Liver (tissue), 9 donors: ENCODE measurements around the gene CHIC2. TPM values are rescaled to one million over a fixed set of nuclear protein-coding genes. Genes with fewer than 3 reads are reported as not detected.

ENCODE experiments used
- DNase-seq: peaks from one replicate; pipeline ENCODE4 v3.0.0-alpha.2; 2017; ENCODE audit warnings: low spot score
- H3K27ac ChIP-seq, 2 donors: one replicate each; pipeline ENCODE4 v1.7.0; 2013; ENCODE audit warnings: inconsistent platforms in 2 of 2, low read length in 2 of 2, control low read depth in 1 of 2, low read depth in 1 of 2, mild to moderate bottlenecking in 1 of 2
- H3K27me3 ChIP-seq, 4 donors: one replicate each; pipeline versions ENCODE4 v1.6.1 to v1.7.0; 2013; ENCODE audit warnings: low read length in 3 of 4, inconsistent platforms in 1 of 4, mild to moderate bottlenecking in 1 of 4, moderate library complexity in 1 of 4; ENCODE audit not compliant: control insufficient read depth in 4 of 4, insufficient read depth in 4 of 4
- H3K36me3 ChIP-seq, 4 donors: one replicate each; pipeline versions ENCODE4 v1.6.1 to v1.7.0; 2013; ENCODE audit warnings: low read length in 3 of 4, mild to moderate bottlenecking in 3 of 4, low read depth in 1 of 4, moderate library complexity in 1 of 4; ENCODE audit not compliant: control insufficient read depth in 4 of 4, insufficient read depth in 3 of 4
- H3K4me1 ChIP-seq, 4 donors: one replicate each; pipeline versions ENCODE4 v1.6.1 to v1.7.0; 2013; ENCODE audit warnings: low read length in 3 of 4, mild to moderate bottlenecking in 3 of 4, moderate library complexity in 1 of 4; ENCODE audit not compliant: control insufficient read depth in 4 of 4, insufficient read depth in 4 of 4
- H3K4me3 ChIP-seq, 3 donors: one replicate each; pipeline versions ENCODE4 v1.6.1 to v1.7.0; 2013; ENCODE audit warnings: low read length in 3 of 3, control low read depth in 1 of 3, low read depth in 1 of 3, mild to moderate bottlenecking in 1 of 3
- H3K9ac ChIP-seq, 2 donors: one replicate each; pipeline ENCODE4 v1.7.0; 2013; ENCODE audit warnings: low read length in 2 of 2, mild to moderate bottlenecking in 2 of 2, moderate library complexity in 2 of 2, control low read depth in 1 of 2, low read depth in 1 of 2
- H3K9me3 ChIP-seq, 4 donors: one replicate each; pipeline versions ENCODE4 v1.6.1 to v1.7.0; 2013; ENCODE audit warnings: low read length in 3 of 4; ENCODE audit not compliant: control insufficient read depth in 4 of 4
- EGR1 ChIP-seq, 2 donors: IDR thresholded peaks; 2 replicates each; pipeline ENCODE4 v1.6.1; 2016 to 2018; ENCODE audit warnings: antibody characterized with exemption in 2 of 2, low read depth in 2 of 2
- FOXA1 ChIP-seq: IDR thresholded peaks from 2 replicates; pipeline ENCODE4 v1.6.1; 2016; ENCODE audit warnings: antibody characterized with exemption
- FOXA2 ChIP-seq: IDR thresholded peaks from 2 replicates; pipeline ENCODE4 v1.6.1; 2016; ENCODE audit warnings: antibody characterized with exemption
- GABPA ChIP-seq, 2 donors: IDR thresholded peaks in 1 of 2; conservative IDR thresholded peaks in 1 of 2; 2 replicates each; pipeline ENCODE4 v1.6.1; 2016; ENCODE audit warnings: antibody characterized with exemption in 2 of 2, mild to moderate bottlenecking in 1 of 2, moderate library complexity in 1 of 2
- HNF4A ChIP-seq, 2 donors: conservative IDR thresholded peaks; 2 replicates each; pipeline ENCODE4 v1.6.1; 2016; ENCODE audit warnings: antibody characterized with exemption in 2 of 2, mild to moderate bottlenecking in 2 of 2
- HNF4G ChIP-seq: IDR thresholded peaks from 2 replicates; pipeline ENCODE4 v1.6.1; 2016; ENCODE audit warnings: antibody characterized with exemption
- JUND ChIP-seq, 2 donors: IDR thresholded peaks; 2 replicates each; pipeline ENCODE4 v1.6.1; 2016; ENCODE audit warnings: antibody characterized with exemption in 2 of 2
- NR2F2 ChIP-seq: IDR thresholded peaks from 2 replicates; pipeline ENCODE4 v1.6.1; 2016; ENCODE audit warnings: antibody characterized with exemption
- RAD21 ChIP-seq, 2 donors: IDR thresholded peaks; 2 replicates each; pipeline ENCODE4 v1.6.1; 2016; ENCODE audit warnings: antibody characterized with exemption in 2 of 2, mild to moderate bottlenecking in 2 of 2
- RXRA ChIP-seq, 2 donors: IDR thresholded peaks; 2 replicates each; pipeline ENCODE4 v1.6.1; 2017 to 2018; ENCODE audit warnings: antibody characterized with exemption in 2 of 2, mild to moderate bottlenecking in 1 of 2
- SP1 ChIP-seq: IDR thresholded peaks from 2 replicates; pipeline ENCODE4 v1.6.1; 2018; ENCODE audit warnings: antibody characterized with exemption, mild to moderate bottlenecking
- TAF1 ChIP-seq: conservative IDR thresholded peaks from 2 replicates; pipeline ENCODE4 v1.6.1; 2016; ENCODE audit warnings: antibody characterized with exemption, mild to moderate bottlenecking
- YY1 ChIP-seq: IDR thresholded peaks from 2 replicates; pipeline ENCODE4 v1.6.1; 2016; ENCODE audit warnings: antibody characterized with exemption, mild to moderate bottlenecking
- WGBS: extraction: QIAGEN DNeasy Blood & Tissue Kit; methylation state at CpG from one replicate; pipeline ENCODE4 v1.1.7; 2013; 5-methylcytosine and 5-hydroxymethylcytosine counted together
- polyA plus RNA-seq, 2 donors: library from polyadenylated mRNA; stranded (reverse) in 1 of 2; unstranded in 1 of 2; fragments of 200-250 nt in 1 of 2; fragments of >200 nt in 1 of 2; fragmentation: Nextera tagmentation in 1 of 2; extraction: Ambion mirVana in 1 of 2; gene quantifications; one replicate each; pipeline versions ENCODE4 v1.2.1 to v1.2.3, GENCODE V29; 2013 to 2015
- total RNA-seq, 2 donors: library from RNA; depleted of rRNA; stranded (reverse); fragments of >200 nt; gene quantifications; one replicate each; pipeline ENCODE4 v1.2.3, GENCODE V29; 2014
- TF ChIP-seq, protein P1 (sequence below): fragments of 150-350 bp; IDR thresholded peaks from 2 replicates; pipeline ENCODE4 v1.5.1; 2017; ENCODE audit warnings: improper control_type of control experiment, low read depth, low read length; ENCODE audit not compliant: missing input control
- TF ChIP-seq, protein P2 (sequence below): IDR thresholded peaks from 2 replicates; pipeline ENCODE4 v1.6.1; 2016; ENCODE audit warnings: antibody characterized with exemption
- TF ChIP-seq, protein P3 (sequence below): IDR thresholded peaks from 2 replicates; pipeline ENCODE4 v1.6.1; 2016; ENCODE audit warnings: antibody characterized with exemption
- TF ChIP-seq, protein P4 (sequence below): IDR thresholded peaks from 2 replicates; pipeline ENCODE4 v1.6.1; 2016; ENCODE audit warnings: antibody characterized with exemption
- donor health status: healthy.
- donor health status: healthy.
- donor health status: healthy.
- donor health status: healthy.
- donor health status: healthy.

The CHIC2 gene
- total and polyA plus RNA-seq, 4 donors: 9.3 to 26.2 (median 18.4) TPM

DNA sequence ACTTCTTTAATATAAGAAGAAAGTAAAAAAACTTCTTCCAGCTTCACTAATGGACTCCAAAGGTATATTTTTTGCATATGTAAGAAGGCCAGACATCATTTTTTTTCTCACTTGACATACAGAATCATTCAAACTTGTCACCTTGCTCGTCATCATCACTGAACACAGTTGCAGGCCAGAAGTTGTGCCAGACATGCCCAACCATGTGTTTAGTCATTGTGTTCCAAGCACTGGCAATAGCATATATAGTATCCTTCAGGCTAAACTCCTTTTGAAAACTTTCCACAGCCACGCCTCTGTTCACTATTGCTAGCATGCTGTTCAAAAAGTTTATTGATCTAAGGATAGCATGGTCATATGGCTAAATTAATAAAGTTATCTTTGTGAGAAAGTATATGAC lies 83.3 kb downstream of the CHIC2 start:
- no peaks in the 10 kb centered on the region for H3K9me3 ChIP-seq
- no peak overlapping the region for H3K9ac ChIP-seq
- DNase-seq: no peak
- 91% methylated on average over 2 of the region's 2 CpGs for WGBS
- H3K4me1 ChIP-seq: no peaks in the 10 kb centered on the region
- H3K36me3 ChIP-seq: no peaks in the 10 kb centered on the region
- no peak overlapping the region for H3K4me3 ChIP-seq
- H3K27ac ChIP-seq: no peak overlapping the region
- H3K27me3 ChIP-seq: no peaks in the 10 kb centered on the region
- TF ChIP-seq, protein P1, sequence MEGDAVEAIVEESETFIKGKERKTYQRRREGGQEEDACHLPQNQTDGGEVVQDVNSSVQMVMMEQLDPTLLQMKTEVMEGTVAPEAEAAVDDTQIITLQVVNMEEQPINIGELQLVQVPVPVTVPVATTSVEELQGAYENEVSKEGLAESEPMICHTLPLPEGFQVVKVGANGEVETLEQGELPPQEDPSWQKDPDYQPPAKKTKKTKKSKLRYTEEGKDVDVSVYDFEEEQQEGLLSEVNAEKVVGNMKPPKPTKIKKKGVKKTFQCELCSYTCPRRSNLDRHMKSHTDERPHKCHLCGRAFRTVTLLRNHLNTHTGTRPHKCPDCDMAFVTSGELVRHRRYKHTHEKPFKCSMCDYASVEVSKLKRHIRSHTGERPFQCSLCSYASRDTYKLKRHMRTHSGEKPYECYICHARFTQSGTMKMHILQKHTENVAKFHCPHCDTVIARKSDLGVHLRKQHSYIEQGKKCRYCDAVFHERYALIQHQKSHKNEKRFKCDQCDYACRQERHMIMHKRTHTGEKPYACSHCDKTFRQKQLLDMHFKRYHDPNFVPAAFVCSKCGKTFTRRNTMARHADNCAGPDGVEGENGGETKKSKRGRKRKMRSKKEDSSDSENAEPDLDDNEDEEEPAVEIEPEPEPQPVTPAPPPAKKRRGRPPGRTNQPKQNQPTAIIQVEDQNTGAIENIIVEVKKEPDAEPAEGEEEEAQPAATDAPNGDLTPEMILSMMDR: no peak
- TF ChIP-seq, protein P2, sequence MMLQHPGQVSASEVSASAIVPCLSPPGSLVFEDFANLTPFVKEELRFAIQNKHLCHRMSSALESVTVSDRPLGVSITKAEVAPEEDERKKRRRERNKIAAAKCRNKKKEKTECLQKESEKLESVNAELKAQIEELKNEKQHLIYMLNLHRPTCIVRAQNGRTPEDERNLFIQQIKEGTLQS: no peak
- TF ChIP-seq EGR1 (IDR thresholded peaks at IDR 0.05; ENCODE audit: low read depth in 2 of 2) (no peak), SP1 (no peak), HNF4G (no peak)

DNA sequence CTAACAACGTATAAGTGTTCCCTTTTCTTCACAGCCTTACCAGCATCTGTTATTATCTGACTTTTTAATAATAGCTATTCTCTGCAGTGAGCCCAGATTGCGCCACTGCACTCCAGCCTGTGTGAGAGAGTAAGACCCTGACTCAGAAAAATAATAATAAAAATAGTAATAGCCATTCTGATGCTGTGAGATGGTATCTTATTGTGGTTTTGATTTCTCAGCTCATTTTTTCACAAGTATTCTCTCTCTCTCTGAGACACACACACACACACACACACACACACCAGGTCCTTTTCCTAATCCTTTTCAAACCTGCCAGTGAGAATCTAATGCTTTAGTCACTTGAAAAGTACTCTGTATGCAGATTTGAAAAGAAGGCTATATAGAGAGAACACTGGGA lies 89.8 kb downstream of the CHIC2 start:
- no peaks in the 10 kb centered on the region for H3K27me3 ChIP-seq
- no peaks in the 10 kb centered on the region for H3K9me3 ChIP-seq
- 95% methylated on average over 2 of the region's 2 CpGs for WGBS
- H3K36me3 ChIP-seq: no peaks in the 10 kb centered on the region
- H3K4me3 ChIP-seq: no peak overlapping the region
- H3K27ac ChIP-seq: no peak overlapping the region
- no peak for DNase-seq
- H3K9ac ChIP-seq: no peak overlapping the region
- no peak for TF ChIP-seq HNF4A (conservative IDR thresholded peaks at IDR 0.05)
- TF ChIP-seq, protein P3, sequence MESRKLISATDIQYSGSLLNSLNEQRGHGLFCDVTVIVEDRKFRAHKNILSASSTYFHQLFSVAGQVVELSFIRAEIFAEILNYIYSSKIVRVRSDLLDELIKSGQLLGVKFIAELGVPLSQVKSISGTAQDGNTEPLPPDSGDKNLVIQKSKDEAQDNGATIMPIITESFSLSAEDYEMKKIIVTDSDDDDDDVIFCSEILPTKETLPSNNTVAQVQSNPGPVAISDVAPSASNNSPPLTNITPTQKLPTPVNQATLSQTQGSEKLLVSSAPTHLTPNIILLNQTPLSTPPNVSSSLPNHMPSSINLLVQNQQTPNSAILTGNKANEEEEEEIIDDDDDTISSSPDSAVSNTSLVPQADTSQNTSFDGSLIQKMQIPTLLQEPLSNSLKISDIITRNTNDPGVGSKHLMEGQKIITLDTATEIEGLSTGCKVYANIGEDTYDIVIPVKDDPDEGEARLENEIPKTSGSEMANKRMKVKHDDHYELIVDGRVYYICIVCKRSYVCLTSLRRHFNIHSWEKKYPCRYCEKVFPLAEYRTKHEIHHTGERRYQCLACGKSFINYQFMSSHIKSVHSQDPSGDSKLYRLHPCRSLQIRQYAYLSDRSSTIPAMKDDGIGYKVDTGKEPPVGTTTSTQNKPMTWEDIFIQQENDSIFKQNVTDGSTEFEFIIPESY: no peak
- TF ChIP-seq JUND (IDR thresholded peaks at IDR 0.05): no peak
- no peak for TF ChIP-seq FOXA2
- no peak for TF ChIP-seq RAD21 (IDR thresholded peaks at IDR 0.05)
- TF ChIP-seq FOXA1: no peak
- TF ChIP-seq YY1: no peak
- no peak for TF ChIP-seq EGR1 (IDR thresholded peaks at IDR 0.05; ENCODE audit: low read depth in 2 of 2)
- TF ChIP-seq, protein P4, sequence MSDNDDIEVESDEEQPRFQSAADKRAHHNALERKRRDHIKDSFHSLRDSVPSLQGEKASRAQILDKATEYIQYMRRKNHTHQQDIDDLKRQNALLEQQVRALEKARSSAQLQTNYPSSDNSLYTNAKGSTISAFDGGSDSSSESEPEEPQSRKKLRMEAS: no peak
- H3K4me1 ChIP-seq: no peaks in the 10 kb centered on the region

DNA sequence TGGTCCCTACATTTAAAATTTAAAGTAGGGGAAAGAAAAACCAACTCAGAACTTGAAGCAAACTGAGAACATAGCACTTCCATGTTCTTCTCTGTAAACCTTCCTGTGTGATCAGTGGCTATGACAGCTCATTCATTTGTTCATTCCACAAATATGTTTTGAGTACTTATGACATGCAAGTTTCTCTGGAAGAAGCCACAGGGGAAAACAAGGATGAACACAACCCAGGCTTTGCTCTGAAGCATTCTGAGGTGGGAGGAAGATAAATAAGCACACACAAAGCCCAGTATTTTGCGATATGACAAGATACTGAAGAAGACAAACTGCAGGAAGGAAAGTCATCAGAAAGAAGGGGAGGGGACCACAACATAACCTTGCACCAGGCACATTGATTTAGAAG lies 96.4 kb downstream of the CHIC2 start:
- Histone ChIP-seq H3K27ac (no peak overlapping the region), H3K9ac (no peak overlapping the region), H3K9me3 (no peaks in the 10 kb centered on the region), H3K4me1 (no peaks in the 10 kb centered on the region), H3K27me3 (no peaks in the 10 kb centered on the region), H3K36me3 (no peaks in the 10 kb centered on the region), H3K4me3 (no peak overlapping the region)
- WGBS: 96% methylated on average over 1 of the region's 1 CpG
- no peak for DNase-seq
- no peak for TF ChIP-seq NR2F2
- TF ChIP-seq, protein P2: no peak
- TF ChIP-seq SP1: no peak
- TF ChIP-seq, protein P1: no peak
- no peak for TF ChIP-seq YY1
- no peak for TF ChIP-seq RAD21 (IDR thresholded peaks at IDR 0.05)
- TF ChIP-seq RXRA (IDR thresholded peaks at IDR 0.05): no peak
- TF ChIP-seq, protein P3: no peak
- TF ChIP-seq GABPA (IDR thresholded peaks at IDR 0.05 in 1 of 2, conservative IDR thresholded peaks at IDR 0.05 in 1 of 2): no peak
- TF ChIP-seq FOXA1: no peak
- no peak for TF ChIP-seq FOXA2
- TF ChIP-seq, protein P4: no peak
- TF ChIP-seq TAF1: no peak
- no peak for TF ChIP-seq HNF4A (conservative IDR thresholded peaks at IDR 0.05)
- no peak for TF ChIP-seq EGR1 (IDR thresholded peaks at IDR 0.05; ENCODE audit: low read depth in 2 of 2)
- TF ChIP-seq JUND (IDR thresholded peaks at IDR 0.05): no peak
